Natural killer cell (primary cell): ENCODE data around the gene PREX1. TPM values are rescaled to one million over a fixed set of nuclear protein-coding genes. Genes with fewer than 3 reads are reported as not detected.

Experiments
- ATAC-seq, 3 donors: fragments of 150-1000 bp in 2 of 3; fragments of 200-7000 bp in 1 of 3; cut with Tn5 transposase; 1 replicate in 1 of 3; 2 replicates in 2 of 3; pipeline ENCODE4 v1.10.0; 2021; ENCODE audit warnings: mild to moderate bottlenecking in 2 of 3, moderate library complexity in 2 of 3
- DNase-seq, 2 donors: peaks; one replicate each; pipeline versions ENCODE4 v3.0.0 to v3.0.0-alpha.2; 2013 to 2021; ENCODE audit warnings: mixed read lengths in 1 of 2
- H3K27ac ChIP-seq: one replicate; pipeline ENCODE4 v1.5.1; 2013; ENCODE audit warnings: mild to moderate bottlenecking, low read length
- H3K27me3 ChIP-seq: one replicate; pipeline ENCODE4 v1.6.1; 2013; ENCODE audit warnings: low read length; ENCODE audit not compliant: control insufficient read depth, insufficient read depth
- H3K36me3 ChIP-seq: one replicate; pipeline ENCODE4 v1.6.1; 2013; ENCODE audit warnings: low read length; ENCODE audit not compliant: control insufficient read depth, insufficient read depth
- H3K4me1 ChIP-seq: one replicate; pipeline ENCODE4 v1.6.1; 2013; ENCODE audit warnings: low read length; ENCODE audit not compliant: control insufficient read depth, insufficient read depth
- H3K4me3 ChIP-seq: one replicate; pipeline ENCODE4 v1.5.1; 2013; ENCODE audit warnings: low read length
- H3K9me3 ChIP-seq: one replicate; pipeline ENCODE4 v1.6.1; 2013; ENCODE audit warnings: low read length; ENCODE audit not compliant: control insufficient read depth, insufficient read depth
- H3K27ac Mint-ChIP-seq, 2 donors: one replicate each; pipeline ENCODE4 v1.8.0; 2022; ENCODE audit warnings: mild to moderate bottlenecking in 2 of 2, mixed read lengths in 2 of 2, moderate library complexity in 1 of 2
- H3K27me3 Mint-ChIP-seq, 2 donors: one replicate each; pipeline ENCODE4 v1.8.0; 2022; ENCODE audit warnings: low read depth in 2 of 2, mixed read lengths in 2 of 2
- H3K36me3 Mint-ChIP-seq: one replicate; pipeline ENCODE4 v1.8.0; 2022; ENCODE audit warnings: mixed read lengths
- H3K4me1 Mint-ChIP-seq, 2 donors: one replicate each; pipeline ENCODE4 v1.8.0; 2022; ENCODE audit warnings: mixed read lengths in 2 of 2
- H3K4me3 Mint-ChIP-seq: one replicate; pipeline ENCODE4 v1.8.0; 2022; ENCODE audit warnings: mild to moderate bottlenecking, moderate library complexity, mixed read lengths
- H3K9me3 Mint-ChIP-seq, 2 donors: one replicate each; pipeline ENCODE4 v1.8.0; 2022; ENCODE audit warnings: mixed read lengths in 2 of 2
- CTCF ChIP-seq: fragments of 200-600 bp; IDR thresholded peaks from one replicate; pipeline ENCODE4 v1.8.0; 2022; ENCODE audit warnings: antibody characterized with exemption
- WGBS: methylation state at CpG from one replicate; pipeline ENCODE4 v1.1.7; 2013; ENCODE audit warnings: missing lambda C conversion rate; ENCODE audit not compliant: insufficient coverage; 5-methylcytosine and 5-hydroxymethylcytosine counted together
- intact Hi-C: fragments of 100-400 bp; cut with micrococcal nuclease; formaldehyde crosslinking; loops from one replicate; pipeline ENCODE4 v1.14.2; 2022
- total RNA-seq, 4 donors: library from RNA; stranded (reverse); fragments of 120-200 nt in 1 of 4; gene quantifications; one replicate each; pipeline versions ENCODE4 v1.2.3 to v1.2.4, GENCODE V29; 2013 to 2022

PREX1 gene
- total RNA-seq, 3 donors from 2014 or later (not counting 1 experiment from before 2014, with no cell fraction given), result 382 to 392 (median 389) TPM

DNA sequence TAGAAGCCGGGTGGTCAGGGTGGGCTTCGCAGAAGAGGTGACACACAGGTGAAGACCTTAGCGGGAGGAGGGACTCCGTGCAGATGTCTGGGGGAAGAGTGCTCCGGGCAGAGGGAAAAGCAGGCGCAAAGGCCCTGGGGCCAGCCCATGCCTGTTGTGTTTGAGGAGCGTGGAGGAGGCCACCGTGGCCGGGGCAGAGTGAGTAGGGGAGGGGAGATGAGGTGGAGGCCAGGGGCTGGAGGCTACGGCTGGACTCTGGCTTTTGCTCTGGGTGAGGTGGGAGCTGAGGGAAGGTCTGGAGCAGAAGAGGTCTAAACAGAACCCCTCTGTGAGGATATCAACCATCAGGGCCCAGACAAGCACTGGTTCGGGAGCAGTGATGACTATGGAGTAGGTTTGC lies 244.0 kb downstream of the PREX1 start:
- 79% methylated on average over 11 of the region's 11 CpGs for WGBS
- no peaks in the 10 kb centered on the region for H3K36me3 ChIP-seq
- TF ChIP-seq CTCF, result no peak
- H3K9me3 Mint-ChIP-seq, result no peaks in the 10 kb centered on the region
- DNase-seq, result no peak
- H3K4me1 Mint-ChIP-seq, result peaks cover 0 to 5% of the 10 kb centered on the region in 2 donors
- H3K9me3 ChIP-seq, result no peaks in the 10 kb centered on the region
- ATAC-seq, result no peak
- H3K27ac ChIP-seq, result no peak overlapping the region
- no peak overlapping the region for H3K4me3 ChIP-seq
- H3K27me3 ChIP-seq, result no peaks in the 10 kb centered on the region
- intact Hi-C loops, result no loop called here
- no peaks in the 10 kb centered on the region for H3K36me3 Mint-ChIP-seq
- peaks cover 24 to 28% of the 10 kb centered on the region in 2 donors for H3K27me3 Mint-ChIP-seq
- H3K4me3 Mint-ChIP-seq, result no peak overlapping the region
- H3K4me1 ChIP-seq, result no peaks in the 10 kb centered on the region
- H3K27ac Mint-ChIP-seq, result no peak overlapping the region

- no peak overlapping the region for H3K4me3 Mint-ChIP-seq
- H3K9me3 ChIP-seq, result no peaks in the 10 kb centered on the region
- no peak overlapping the region for H3K27ac ChIP-seq
- no peak overlapping the region for H3K4me3 ChIP-seq
- ATAC-seq (no peak), DNase-seq (no peak)
- H3K27me3 ChIP-seq, result no peaks in the 10 kb centered on the region
- H3K4me1 ChIP-seq, result no peaks in the 10 kb centered on the region
- H3K9me3 Mint-ChIP-seq, result no peaks in the 10 kb centered on the region
- H3K36me3 ChIP-seq, result no peaks in the 10 kb centered on the region
- H3K27ac Mint-ChIP-seq, result no peak overlapping the region
- TF ChIP-seq CTCF, result no peak
- H3K36me3 Mint-ChIP-seq, result no peaks in the 10 kb centered on the region
- peaks cover 0 to 5% of the 10 kb centered on the region in 2 donors for H3K4me1 Mint-ChIP-seq
- intact Hi-C loops, result no loop called here
- WGBS, result 82% methylated on average over 11 of the region's 11 CpGs
- peaks cover 23 to 24% of the 10 kb centered on the region in 2 donors for H3K27me3 Mint-ChIP-seq
These were observed 244.6 kb downstream of the PREX1 start for GRCh38 chr20:48583171-48583570.

GRCh38 chr20:48582673-48582985 lies 245.2 kb downstream of the PREX1 start:
- WGBS, result 46% methylated on average over 4 of the region's 5 CpGs
- no peaks in the 10 kb centered on the region for H3K36me3 ChIP-seq
- H3K4me3 ChIP-seq, result no peak overlapping the region
- TF ChIP-seq CTCF, result no peak
- Mint-ChIP-seq H3K36me3 (no peaks in the 10 kb centered on the region), H3K27me3 (peaks cover 20 to 22% of the 10 kb centered on the region in 2 donors), H3K4me3 (no peak overlapping the region), H3K9me3 (no peaks in the 10 kb centered on the region), H3K27ac (no peak overlapping the region), H3K4me1 (peaks cover 0 to 5% of the 10 kb centered on the region in 2 donors)
- no peak overlapping the region for H3K27ac ChIP-seq
- intact Hi-C loops, result no loop called here
- DNase-seq (no peak), ATAC-seq (no peak)
- no peaks in the 10 kb centered on the region for H3K4me1 ChIP-seq
- H3K27me3 ChIP-seq, result no peaks in the 10 kb centered on the region
- H3K9me3 ChIP-seq, result no peaks in the 10 kb centered on the region

GRCh38 chr20:48581167-48581566 lies 246.6 kb downstream of the PREX1 start:
- no peaks in the 10 kb centered on the region for H3K36me3 ChIP-seq
- no peak for ATAC-seq
- no peak overlapping the region for H3K27ac ChIP-seq
- no peak overlapping the region for H3K4me3 ChIP-seq
- Mint-ChIP-seq H3K4me3 (no peak overlapping the region), H3K27ac (no peak overlapping the region), H3K9me3 (no peaks in the 10 kb centered on the region), H3K27me3 (peaks cover 20 to 21% of the 10 kb centered on the region in 2 donors), H3K4me1 (peaks cover 0 to 5% of the 10 kb centered on the region in 2 donors), H3K36me3 (no peaks in the 10 kb centered on the region)
- no peaks in the 10 kb centered on the region for H3K9me3 ChIP-seq
- H3K4me1 ChIP-seq, result no peaks in the 10 kb centered on the region
- intact Hi-C loops, result no loop called here
- no peak for TF ChIP-seq CTCF
- H3K27me3 ChIP-seq, result no peaks in the 10 kb centered on the region
- 89% methylated on average over 5 of the region's 5 CpGs for WGBS
- DNase-seq, result no peak
